KG1 (cell line): Measurements from ENCODE around the gene RAG2.

ENCODE experiments used
- DNase-seq: peaks from one replicate; lab custom pipeline; 2025; lab: John Stamatoyannopoulos, UW

RAG2 gene

DNA sequence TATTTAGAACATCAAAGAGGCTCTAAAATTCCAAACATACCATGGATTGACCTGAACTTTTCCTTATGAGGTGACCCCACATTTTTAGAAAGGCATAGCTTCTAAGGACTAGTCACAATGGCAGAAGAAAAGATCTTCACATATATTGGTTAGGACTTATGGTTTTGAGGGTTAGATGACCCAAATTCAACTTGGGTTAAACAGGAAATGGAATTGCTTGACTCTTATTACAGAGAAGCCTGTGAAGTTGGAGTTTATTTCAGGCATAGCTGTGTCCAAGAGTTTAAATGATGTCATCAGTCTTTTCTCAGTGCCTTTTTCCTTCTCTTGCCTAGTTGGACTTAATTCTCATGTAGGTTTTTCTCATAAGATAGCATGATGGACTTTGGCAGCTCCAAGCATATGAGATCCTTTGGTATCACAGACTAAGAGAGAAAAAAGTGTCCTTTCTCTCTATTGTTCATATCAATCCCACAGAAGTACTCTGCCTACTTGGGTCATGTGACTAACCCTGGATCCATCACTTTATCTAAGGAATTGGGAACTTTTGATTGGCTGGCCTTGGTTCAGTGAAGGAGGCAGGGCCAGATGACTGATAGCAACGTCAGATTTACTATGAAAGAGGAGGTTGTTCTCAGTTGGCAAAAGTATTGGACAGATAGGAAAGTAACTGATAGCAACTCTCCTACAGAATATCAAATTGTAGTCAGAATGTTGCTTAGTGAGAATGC, 47.5 kb downstream of the RAG2 start:
- DNase-seq, result no peak
